HL-60/S4 treated with retinoic acid at 250 ng/mL for 4 days and 3 days (cell line): ENCODE results near the gene LYL1.

Experiments used
- in situ Hi-C: fragments of 300-500 bp; cut with MboI; formaldehyde crosslinking; loops from 2 replicates; pipeline ENCODE4 v1.7.0; 2022; ENCODE audit warnings: low sequenced_read_pairs

The LYL1 gene

GRCh38 chr19:13109361-13110098 lies 6.9 kb upstream of the LYL1 start:
- in situ Hi-C loops: no loop called here

- in situ Hi-C loops: no loop called here
These were observed 2.4 kb upstream of the LYL1 start for GRCh38 chr19:13104848-13105711.

DNA sequence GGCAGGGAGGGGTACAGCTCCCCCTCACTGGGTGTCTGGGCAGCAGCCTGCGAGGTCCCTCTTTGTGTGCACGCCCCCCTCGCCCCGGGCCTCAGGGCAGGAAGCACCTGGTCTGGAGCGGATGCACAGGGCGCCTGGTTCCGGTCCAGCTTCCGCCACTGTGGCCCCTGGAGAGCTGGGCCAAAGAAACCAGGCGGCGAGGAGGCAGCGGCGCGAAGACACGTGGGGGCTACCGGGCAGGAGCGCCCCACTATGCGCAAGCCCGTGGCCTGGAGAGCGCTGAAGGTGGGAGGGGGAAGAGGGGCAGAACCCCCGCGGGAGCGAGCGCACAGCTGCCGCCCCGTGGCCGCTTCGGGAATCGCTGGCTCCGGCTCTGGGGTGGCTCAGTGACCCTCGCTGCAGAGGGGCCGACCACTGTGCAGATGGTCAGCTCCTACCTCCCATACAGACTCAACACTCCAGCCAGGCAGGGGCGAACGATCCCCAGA lies 1.7 kb upstream of the LYL1 start:
- in situ Hi-C loops: no loop called here

- in situ Hi-C loops: no loop called here
These were observed 1.1 kb upstream of the LYL1 start for GRCh38 chr19:13103581-13104359.

- in situ Hi-C loops: no loop called here
These were observed 317 bp downstream of the LYL1 start for GRCh38 chr19:13102416-13102665.

- in situ Hi-C loops: no loop called here
These were observed 855 bp downstream of the LYL1 start for GRCh38 chr19:13101590-13102415.

- in situ Hi-C loops: no loop called here
These were observed 1.6 kb downstream of the LYL1 start for GRCh38 chr19:13100841-13101589.

DNA sequence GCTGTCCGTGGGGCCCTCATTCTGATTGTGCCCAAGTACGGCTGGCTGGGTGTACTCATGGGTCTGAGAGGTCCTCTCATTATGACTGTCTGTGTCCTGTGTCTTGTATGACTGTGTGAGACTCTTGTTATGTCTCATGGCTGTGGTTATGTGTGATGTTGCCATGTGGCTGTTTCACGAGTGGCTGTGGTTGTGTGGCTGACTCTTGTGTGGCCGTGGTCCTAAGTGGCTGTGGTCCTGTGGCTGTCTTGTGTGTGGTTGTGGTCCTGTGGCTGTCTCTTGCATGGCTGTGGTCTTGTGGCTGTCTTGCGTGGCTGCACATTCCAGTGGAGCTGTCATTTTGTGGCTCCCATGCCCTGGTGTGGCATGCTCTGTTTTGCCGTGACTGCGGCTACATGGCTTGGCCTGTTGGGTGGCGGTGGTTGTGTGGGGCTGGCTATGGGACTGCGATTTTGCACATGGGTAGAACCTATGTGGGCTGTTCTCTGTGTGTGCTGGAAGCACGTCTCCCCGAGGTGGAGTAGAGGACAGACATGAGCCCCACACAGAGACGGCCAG lies 2.5 kb downstream of the LYL1 start:
- in situ Hi-C loops: no loop called here

- in situ Hi-C loops: no loop called here
These were observed 3.3 kb downstream of the LYL1 start for GRCh38 chr19:13099073-13099999.

DNA sequence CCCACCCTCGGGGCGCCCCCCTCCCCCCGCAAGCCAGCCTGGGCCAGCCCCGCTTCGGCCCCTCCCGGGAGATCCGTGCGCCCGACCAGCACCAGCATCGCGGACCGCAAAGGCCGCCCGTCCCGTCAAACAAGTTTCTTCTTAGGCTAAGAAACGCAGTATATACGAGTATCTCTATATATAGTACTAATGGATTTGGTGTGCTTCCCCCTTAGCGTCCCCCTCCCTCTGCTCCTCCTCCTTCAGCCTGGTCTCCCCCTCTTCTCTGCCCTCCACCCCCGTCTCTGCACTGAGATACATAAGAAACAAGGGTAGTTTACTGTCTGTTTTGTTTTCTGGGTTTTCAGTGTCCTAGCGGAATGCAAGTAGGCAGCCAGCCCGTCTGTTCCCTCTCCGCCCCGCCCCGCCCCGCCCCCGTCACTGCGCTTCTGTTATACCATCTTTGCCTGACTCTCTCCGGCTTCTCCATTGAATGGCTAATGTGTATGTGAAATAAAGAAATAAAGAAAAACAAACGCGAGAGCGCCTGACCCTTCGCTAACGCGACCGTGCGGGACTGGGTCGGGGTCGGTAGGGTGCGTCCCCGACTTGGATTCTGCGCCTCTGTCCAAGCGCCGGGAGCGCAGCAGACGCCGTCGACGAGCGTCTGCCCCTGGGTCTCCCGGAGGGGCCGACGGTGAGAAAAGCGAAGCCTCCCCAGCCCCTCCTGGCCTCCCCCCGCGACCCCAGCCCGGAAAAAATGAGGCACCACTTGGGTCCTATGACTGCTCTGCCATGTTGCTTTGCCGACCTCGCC lies 4.2 kb downstream of the LYL1 start:
- in situ Hi-C loops: no loop called here

DNA sequence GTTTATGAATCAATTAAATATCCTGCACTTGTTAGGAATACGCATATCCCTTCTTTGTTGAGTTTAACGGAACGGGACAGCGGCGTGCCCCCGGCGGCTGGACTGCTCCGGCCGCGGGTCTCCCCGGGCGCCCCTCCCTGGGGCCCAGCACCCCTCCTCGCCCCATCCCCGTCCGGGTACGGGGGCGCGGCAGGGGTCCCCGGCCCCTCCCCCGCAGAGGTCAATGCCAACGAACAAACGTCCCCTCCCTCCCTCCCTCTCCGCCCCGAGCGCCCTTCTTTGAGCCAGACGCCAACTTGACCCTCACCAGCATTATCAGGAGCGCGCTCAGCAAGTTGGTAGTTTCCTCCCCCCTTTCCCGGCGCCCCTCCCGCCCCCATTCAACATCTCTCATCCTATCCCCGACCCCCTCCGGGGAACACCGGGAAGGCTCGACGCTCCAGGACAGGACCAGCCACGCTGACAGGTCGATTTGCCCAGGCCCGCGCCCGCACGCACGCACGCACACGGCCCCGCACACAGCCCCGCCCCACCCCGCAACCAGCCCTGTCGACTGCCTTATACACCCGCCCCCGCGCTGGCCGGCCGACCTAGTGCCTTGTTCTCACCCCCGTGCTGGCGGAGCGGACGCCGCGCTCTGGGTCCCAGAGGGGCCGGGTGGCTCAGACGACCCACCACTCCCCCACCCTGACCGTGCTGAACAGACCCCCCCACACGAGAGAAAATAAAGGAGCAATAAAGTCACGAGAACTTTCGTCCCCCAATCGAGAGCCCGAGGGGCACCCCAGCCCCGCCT lies 5.0 kb downstream of the LYL1 start:
- in situ Hi-C loops: no loop called here

DNA sequence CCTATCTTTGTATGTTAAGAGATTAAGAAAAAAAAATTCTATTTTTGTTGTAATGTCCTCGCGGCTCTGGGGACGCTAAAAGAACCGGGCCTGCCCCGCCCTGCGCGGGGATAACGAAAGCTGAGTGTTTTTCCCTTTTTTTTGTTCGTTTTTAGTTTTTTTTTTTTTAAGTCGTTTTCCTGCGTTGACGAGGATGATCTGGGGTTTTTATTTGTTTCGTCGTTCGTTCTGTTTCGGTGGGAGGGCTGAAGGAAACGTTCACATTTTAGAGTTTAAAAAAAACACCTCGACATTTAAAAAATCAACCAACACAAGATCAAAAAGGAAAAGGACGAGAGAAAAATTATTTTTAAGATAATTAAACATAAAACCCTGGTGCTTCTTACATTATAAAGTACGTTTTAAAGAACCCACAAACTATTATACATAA lies 5.6 kb downstream of the LYL1 start:
- in situ Hi-C loops: no loop called here

GRCh38 chr19:13095934-13096927 lies 6.4 kb downstream of the LYL1 start:
- in situ Hi-C loops: no loop called here

GRCh38 chr19:13095393-13095784 lies 7.3 kb downstream of the LYL1 start:
- in situ Hi-C loops: no loop called here

DNA sequence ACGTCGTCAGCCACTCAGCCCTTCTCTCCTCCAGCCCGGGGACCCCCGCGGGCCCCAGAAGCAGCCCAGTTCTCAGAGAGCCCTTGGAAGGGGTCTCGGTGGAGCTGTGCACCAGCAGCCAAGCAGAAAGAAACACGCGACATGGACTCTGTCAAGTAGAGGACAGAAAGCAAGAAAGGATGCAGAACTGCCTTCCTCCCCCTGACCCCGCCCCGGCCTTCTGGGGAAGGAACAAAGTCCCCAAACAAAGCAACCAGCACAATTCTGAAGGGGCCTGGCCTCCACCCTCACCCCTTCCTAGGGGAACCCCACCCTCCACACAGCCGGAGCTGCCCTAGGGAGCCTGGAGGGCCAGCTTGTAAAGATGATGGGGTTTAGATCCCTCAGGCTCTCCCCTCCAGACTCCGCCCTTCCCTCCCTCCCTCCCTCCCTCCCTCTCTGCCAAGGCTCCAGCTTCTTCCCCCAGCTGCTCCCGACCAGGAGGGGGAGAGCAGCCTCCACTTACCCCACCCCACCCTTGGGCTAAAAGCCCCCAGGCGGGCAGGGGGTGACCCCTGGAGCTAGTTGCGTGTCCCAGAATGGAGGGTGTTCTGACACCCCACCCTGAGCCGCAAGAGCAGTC lies 7.8 kb downstream of the LYL1 start:
- in situ Hi-C loops: loop anchor here (5.0 kb wide), 1 partner anchor 123 kb away; no protein-coding TSS in a partner anchor
